GM04503 (cell line): Measurements from ENCODE around the gene LCLAT1.

Experiments used
- DNase-seq: peaks from one replicate; pipeline ENCODE4 v3.0.0-alpha.2; 2012; ENCODE audit warnings: low read depth

The LCLAT1 gene

GRCh38 chr2:30675758-30676157, 228.7 kb downstream of the LCLAT1 start:
- no peak for DNase-seq

GRCh38 chr2:30677231-30677630, 230.2 kb downstream of the LCLAT1 start:
- no peak for DNase-seq

- no peak for DNase-seq
Observed at GRCh38 chr2:30677861-30678385, 230.9 kb downstream of the LCLAT1 start.

- no peak for DNase-seq
Observed at GRCh38 chr2:30678410-30679137, 231.5 kb downstream of the LCLAT1 start.

- DNase-seq = peak; percentile 47
Observed at GRCh38 chr2:30679426-30680088, 232.5 kb downstream of the LCLAT1 start.

- no peak for DNase-seq
Observed at GRCh38 chr2:30680121-30680520, 233.1 kb downstream of the LCLAT1 start.

- no peak for DNase-seq
Observed at GRCh38 chr2:30681022-30681421, 234.0 kb downstream of the LCLAT1 start.

GRCh38 chr2:30683236-30683956, 236.3 kb downstream of the LCLAT1 start:
- DNase-seq = no peak

- no peak for DNase-seq
Observed at GRCh38 chr2:30684026-30684425, 237.0 kb downstream of the LCLAT1 start.

- no peak for DNase-seq
Observed at GRCh38 chr2:30684516-30684915, 237.5 kb downstream of the LCLAT1 start.

GRCh38 chr2:30684996-30685395, 237.9 kb downstream of the LCLAT1 start:
- DNase-seq = no peak

GRCh38 chr2:30686000-30686399, 239.0 kb downstream of the LCLAT1 start:
- no peak for DNase-seq

GRCh38 chr2:30686669-30687068, 239.6 kb downstream of the LCLAT1 start:
- no peak for DNase-seq

- no peak for DNase-seq
Observed at GRCh38 chr2:30688956-30689401, 241.9 kb downstream of the LCLAT1 start.

GRCh38 chr2:30689496-30690125, 242.6 kb downstream of the LCLAT1 start:
- no peak for DNase-seq

GRCh38 chr2:30690126-30690561, 243.1 kb downstream of the LCLAT1 start:
- DNase-seq = no peak

- no peak for DNase-seq
Observed at GRCh38 chr2:30691091-30691947, 244.3 kb downstream of the LCLAT1 start.

GRCh38 chr2:30691948-30692828, 245.1 kb downstream of the LCLAT1 start:
- DNase-seq = no peak

- no peak for DNase-seq
Observed at GRCh38 chr2:30692829-30693275, 245.8 kb downstream of the LCLAT1 start.
